Hypothalamus (tissue), 51 donors: ENCODE measurements around the gene KCP.
"Not testable (repeated sequence)": the region's sequence is repeated elsewhere in the genome, so short reads cannot be mapped to it uniquely, and the experiment has no call there.

Experiments used
- DNase-seq, 51 donors: peaks; one replicate each; lab custom pipeline; 2025; lab: John Stamatoyannopoulos, UW

The KCP gene

DNA sequence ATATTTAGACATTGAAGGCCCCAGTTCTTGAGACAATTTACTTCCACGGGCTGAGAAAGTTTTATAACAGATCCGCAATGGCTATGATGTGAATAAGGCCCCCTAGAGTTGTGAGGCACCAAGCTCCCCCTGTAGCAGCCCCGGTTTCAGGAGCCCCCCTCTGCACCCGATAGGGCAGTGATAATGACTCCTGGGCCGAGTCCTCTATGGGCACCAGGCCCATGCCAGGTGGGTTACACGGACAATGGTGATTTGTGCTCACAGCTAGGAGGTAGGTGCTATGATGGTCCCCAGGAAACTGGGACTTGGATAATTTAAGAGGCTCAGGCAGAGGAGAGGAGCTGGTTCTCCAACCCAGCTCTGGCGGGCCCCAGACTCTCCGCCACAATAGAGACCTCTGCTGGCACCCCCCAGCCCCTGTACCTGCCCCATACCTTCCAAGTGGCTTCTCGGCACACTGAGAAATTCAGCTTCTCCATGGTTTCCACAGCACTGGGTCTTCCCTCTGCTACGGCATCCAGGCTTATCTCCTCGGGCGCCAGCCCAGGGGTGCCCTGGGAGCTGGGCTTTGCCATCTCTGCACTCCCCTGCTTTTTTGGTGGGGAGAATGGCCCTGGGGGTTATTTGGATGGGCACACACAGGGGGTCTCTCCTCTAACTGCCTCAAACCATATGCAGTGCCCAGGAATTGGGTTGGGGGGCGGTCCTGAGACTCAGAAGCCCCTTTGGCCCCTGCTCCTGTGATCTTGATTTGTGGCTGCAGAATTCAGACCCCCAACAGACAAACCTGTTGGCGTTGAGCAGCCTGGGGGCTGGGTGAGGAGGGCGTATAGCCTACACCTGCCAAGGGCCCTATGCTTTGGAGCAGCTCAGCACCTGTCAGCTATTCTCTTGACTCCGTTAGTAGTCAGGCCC, 12.2 kb upstream of the KCP start:
- DNase-seq = no peak

- no peak for DNase-seq
Measured at GRCh38 chr7:128921866-128922440, 11.4 kb upstream of the KCP start.

GRCh38 chr7:128920913-128921582, 10.5 kb upstream of the KCP start:
- no peak for DNase-seq

DNA sequence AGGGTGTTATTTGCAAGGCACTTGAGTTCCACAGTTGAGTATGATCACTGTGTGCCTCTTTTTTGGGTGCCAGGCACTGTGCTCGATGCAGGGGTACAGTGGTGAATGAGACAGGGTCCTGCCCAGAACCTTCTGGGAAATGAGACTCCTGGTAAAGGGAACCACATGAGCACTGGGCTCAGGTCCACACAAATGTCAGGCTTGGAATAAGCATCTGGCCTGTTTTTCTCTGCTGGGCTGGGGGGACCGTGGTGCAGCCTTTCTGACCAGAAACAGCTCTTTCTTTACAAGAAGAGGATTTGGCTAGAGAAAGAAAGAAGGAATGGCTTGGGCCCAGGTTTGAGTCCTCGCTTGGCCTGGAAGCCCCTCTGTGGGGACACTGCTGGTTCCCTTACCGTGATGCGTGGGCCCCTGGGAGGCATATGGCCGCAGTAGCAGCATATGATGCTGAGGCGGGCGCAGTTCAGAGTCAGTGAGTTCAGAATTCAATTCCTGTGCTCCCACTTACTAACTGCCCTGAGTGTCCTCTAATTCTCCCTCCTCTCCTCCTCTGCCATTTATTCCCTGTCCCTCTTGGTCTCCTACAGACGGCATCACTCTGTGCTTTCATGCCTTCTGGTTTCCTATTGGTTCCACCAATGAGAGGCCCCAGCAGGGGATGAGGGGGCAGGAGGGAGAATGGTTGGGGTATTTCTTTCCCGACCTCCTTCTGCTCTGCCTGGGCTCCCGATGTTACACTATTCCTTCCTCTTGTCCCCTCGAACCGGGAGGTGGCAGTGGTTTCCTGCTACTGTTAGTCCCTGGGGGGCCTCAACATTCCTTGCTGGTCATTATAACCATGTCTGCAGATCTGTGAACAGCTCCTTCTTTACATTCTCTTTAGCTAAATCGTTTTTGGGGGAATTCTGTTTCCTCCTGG, 9.6 kb upstream of the KCP start:
- peak in 13 of 51 donors; percentile 14 to 44 (median 26) for DNase-seq

- no peak for DNase-seq
Measured at GRCh38 chr7:128919241-128919640, 8.7 kb upstream of the KCP start.

- no peak for DNase-seq
Measured at GRCh38 chr7:128918016-128918665, 7.6 kb upstream of the KCP start.

DNA sequence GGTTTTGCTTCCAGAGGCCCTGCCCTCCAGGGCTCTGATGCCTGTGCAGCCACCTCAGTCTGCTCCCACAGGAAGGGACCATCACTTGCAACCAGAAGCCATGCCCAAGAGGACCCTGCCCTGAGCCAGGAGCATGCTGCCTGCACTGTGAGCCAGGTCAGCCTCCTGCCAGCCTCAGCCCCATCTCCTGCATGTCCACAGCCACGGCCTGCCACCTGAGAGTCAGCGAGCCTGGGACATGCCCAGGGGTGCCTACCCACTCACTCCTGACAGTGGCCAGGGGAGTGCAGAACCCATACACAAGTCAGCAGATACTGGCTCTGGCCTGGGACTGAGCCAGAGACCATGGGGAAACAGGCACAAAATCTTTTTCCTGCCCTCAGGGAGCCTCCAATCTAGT, 6.6 kb upstream of the KCP start:
- no peak for DNase-seq

GRCh38 chr7:128916643-128916915, 6.1 kb upstream of the KCP start:
- no peak for DNase-seq

DNA sequence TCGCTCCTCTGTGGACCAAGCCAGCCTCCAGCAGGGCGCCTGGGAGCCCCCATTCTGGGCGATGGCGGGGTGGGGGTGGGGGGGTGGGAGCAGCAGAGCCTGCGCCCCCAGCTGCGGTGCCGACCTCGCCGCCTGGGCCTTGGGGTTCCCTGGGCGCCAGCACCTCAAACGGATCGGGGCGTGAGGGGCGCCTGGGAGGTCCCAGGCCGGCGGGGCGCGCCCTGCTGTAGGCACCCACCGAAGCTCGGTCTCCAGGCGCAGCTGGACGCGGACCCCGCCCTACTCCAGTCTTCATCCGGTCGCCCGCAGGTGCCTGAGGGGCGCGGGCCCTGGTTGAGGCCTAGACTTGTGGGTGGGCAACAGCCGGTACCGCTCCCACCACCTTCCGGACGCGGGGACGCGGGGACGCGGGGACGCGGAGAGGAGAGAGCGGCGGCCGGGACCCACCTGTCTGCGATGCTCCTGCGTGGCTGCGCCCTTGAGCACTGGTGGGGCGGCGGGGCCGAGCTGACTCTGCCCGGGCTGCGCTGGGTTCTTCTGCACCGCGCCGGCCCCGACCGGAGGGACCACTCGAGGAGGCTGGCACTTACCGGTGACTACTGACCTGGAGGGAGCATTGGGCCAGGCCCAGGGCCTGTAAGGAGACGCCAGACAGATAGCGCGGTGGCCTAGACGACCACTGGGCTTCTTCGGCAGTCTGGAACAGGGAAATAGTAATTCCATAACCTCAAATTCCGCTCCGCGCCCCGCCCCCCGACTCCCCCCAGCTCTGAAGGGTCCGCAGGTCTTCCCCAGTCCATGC, 5.5 kb upstream of the KCP start:
- DNase-seq = no peak

- DNase-seq = no peak
Measured at GRCh38 chr7:128915271-128915819, 4.8 kb upstream of the KCP start.

DNA sequence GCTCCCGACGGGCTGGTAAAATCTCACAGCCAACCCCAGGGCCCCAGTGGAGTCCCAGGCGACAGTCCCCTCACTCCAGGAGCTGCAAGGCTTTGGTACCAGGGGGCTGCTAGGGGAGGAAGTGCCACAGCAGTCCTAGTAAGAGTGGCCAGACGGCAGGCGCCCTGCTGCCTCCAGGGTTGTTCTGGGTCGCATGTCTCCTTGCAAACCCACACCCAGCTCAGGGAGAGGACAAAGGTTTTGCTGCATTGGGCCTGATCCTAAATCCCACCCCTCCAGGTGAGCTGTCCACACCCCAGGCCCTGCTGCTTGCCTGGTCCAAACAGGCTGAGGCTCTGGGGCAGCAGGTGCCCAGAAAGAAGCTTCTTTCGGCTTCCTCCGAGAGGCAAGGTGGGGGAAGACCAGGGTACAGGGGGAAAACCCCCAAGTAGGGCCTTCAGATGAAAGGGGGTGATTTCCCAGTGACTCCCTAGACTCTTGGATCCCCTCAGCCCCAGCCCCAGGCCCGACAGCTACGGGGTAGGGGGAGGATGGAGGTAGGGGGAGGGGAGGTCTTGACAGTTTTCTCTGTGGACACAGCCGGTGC, 4.2 kb upstream of the KCP start:
- DNase-seq = no peak

- DNase-seq = no peak
Measured at GRCh38 chr7:128913870-128914565, 3.5 kb upstream of the KCP start.

DNA sequence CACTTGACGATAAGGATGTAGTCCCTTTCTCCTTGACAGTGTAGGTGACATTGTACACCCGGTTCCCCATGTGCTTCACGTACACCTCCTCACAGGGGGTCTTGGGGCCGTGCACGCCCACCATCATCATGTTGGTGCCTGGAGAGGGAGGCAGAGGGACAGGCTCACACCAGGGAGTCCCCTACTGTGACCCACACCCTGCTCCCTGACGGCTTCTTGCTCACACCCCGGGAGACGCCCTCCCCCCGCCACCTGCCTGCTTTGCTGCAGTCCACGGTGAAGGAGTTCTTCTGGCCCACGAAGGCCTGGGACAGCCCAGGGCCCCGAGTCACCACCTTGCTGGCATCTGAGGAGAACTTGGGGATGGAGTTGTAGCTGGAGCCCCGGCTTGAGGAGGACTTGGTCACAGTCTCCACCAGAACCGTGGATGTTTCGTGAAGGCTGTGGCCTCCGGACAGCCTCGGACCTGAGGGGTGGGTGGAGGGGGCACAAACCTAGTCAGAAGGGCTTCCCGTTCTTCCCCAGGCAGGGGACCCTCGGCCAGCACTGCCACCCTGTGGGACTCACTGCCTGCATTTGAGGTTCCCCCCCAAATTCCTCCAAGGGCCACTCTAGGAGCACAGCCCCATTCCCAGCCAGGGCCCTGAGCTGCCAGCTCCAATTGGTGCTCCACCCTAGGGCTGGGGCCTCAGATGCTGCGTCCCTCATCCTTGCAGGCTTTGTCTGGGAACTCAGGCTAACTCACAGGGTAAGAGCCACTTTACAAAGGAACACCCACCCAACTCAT, 2.4 kb upstream of the KCP start:
- DNase-seq = not testable (repeated sequence)

DNA sequence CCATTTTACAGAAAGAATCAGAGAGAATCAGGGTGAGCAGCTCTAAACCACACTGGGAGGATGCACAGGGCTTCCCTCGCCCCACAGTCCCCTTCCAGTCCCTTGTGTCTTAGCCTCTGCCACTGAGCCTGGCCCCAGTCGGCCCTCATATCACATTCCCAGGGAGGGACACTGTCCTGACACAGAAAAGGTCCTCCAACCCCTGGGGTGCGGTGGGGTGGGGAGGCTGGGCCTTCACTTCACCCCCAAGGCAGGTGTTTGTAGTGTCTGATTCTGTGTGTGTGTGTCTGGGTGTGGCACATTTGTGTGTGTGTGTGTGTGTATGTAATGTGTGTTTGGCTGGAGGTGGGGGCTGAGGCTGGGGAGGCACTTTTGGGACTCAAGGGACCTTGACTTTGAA, 1.8 kb upstream of the KCP start:
- DNase-seq = no peak

- no peak for DNase-seq
Measured at GRCh38 chr7:128911423-128912031, 1.0 kb upstream of the KCP start.

- no peak for DNase-seq
Measured at GRCh38 chr7:128909625-128910568, 612 bp downstream of the KCP start.
